SJSA1 (cell line): ENCODE measurements around the gene TIPARP. TPM values are rescaled to one million over a fixed set of nuclear protein-coding genes. Genes with fewer than 3 reads are reported as not detected.
"Not testable (repeated sequence)": the region's sequence is repeated elsewhere in the genome, so short reads cannot be mapped to it uniquely, and the experiment has no call there.

Experiments
- DNase-seq, 2 experiments: peaks; one replicate each; pipeline ENCODE4 v3.0.0-alpha.2; 2015 to 2020; ENCODE audit warnings: low spot score in 2 of 2, low read depth in 1 of 2
- H3K27ac ChIP-seq: fragments of 250-450 bp; sonication (Bioruptor Pico); 2 replicates; pipeline ENCODE4 v1.5.1; 2020; ENCODE audit warnings: mild to moderate bottlenecking, moderate library complexity
- H3K27me3 ChIP-seq: fragments of 250-450 bp; sonication (Bioruptor Pico); replicated peaks from 2 replicates; pipeline ENCODE4 v1.5.1; 2020; ENCODE audit warnings: mild to moderate bottlenecking, moderate library complexity
- H3K36me3 ChIP-seq: fragments of 250-450 bp; sonication (Bioruptor Pico); 2 replicates; pipeline ENCODE4 v1.5.1; 2020; ENCODE audit warnings: mild to moderate bottlenecking
- H3K4me1 ChIP-seq: fragments of 250-450 bp; sonication (Bioruptor Pico); replicated peaks from 2 replicates; pipeline ENCODE4 v1.6.1; 2021; ENCODE audit warnings: mild to moderate bottlenecking
- H3K4me3 ChIP-seq: fragments of 250-450 bp; sonication (Bioruptor Pico); 2 replicates; pipeline ENCODE4 v1.5.1; 2020; ENCODE audit warnings: mild to moderate bottlenecking
- H3K9me3 ChIP-seq: fragments of 250-450 bp; sonication (Bioruptor Pico); replicated peaks from 2 replicates; pipeline ENCODE4 v1.5.1; 2020; ENCODE audit warnings: mild to moderate bottlenecking
- total RNA-seq: library from RNA; depleted of rRNA; stranded (reverse); fragments of >200 nt; shearing (Covaris generic); gene quantifications from 2 replicates; pipeline ENCODE4 v1.2.3, GENCODE V29; 2014

The TIPARP gene
- total RNA-seq, 1 experiment from 2014 or later = 50.5 TPM

DNA sequence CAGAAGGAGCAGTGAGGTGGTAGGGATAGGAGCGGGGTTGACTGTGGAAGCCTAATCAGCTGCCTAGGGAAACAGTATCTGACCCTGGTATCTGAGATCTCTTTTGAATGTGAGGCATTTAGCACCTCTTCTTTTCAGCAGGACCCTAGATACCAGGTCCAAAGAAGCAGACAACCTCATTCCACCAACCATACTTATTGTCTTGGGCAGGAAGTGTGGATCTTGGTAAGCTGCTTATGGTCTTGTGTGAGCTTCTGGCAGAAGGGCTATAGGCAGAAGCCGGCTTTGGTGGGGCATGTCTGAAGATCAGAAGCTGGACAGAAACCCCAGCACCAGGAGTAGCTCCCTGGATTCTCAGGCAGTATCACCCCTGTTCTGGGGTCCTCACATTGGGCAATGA is 65.6 kb downstream of the TIPARP start:
- no peak for DNase-seq
- no peaks in the 10 kb centered on the region for H3K27me3 ChIP-seq

DNA sequence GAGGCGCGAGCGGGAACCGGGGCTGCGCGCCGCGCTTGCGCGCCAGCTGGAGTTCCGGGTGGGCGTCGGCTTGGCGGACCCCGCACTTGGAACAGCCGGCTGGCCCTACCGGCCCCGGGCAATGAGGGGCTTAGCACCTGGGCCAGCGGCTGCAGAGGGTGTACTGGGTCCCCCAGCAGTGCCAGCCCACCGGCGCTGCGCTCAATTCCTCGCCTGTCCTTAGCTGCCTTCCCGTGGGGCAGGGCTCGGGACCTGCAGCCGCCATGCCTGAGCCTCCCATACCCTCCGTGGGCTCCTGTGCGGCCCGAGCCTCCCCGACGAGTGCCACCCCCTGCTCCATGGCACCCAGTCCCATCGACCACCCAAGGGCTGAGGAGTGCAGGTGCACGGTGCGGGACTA is 66.2 kb downstream of the TIPARP start:
- not testable (repeated sequence) for H3K4me3 ChIP-seq, DNase-seq, H3K9me3 ChIP-seq, H3K36me3 ChIP-seq, H3K27me3 ChIP-seq, H3K4me1 ChIP-seq, H3K27ac ChIP-seq

More for the DNA sequence above, 65.6 kb downstream of the TIPARP start:
- no peak overlapping the region for H3K27ac ChIP-seq
- H3K36me3 ChIP-seq = no peaks in the 10 kb centered on the region
- no peaks in the 10 kb centered on the region; the same call in 1 of the 2 replicates for H3K4me1 ChIP-seq
- H3K4me3 ChIP-seq = no peak overlapping the region
- H3K9me3 ChIP-seq = no peaks in the 10 kb centered on the region

DNA sequence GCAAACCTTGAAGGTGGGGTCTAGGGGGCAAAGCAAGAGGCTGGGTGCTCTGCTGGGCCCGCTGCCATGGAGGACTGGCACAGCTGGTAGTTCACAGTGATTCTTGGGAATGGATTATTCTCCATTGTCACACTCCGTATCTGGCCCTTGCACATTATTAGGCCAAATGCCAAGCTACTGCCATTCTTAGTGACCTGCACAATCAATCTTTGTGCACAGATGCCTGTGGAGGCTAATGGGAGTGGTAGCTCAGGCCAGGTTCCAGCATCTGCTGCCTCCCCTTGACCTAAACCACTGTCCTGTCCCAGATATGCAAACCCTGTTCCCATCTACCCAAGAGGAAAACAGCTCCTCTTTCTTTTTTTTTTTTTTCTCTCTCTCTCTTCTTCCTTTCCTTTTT is 67.5 kb downstream of the TIPARP start:
- Histone ChIP-seq H3K9me3 (no peaks in the 10 kb centered on the region), H3K4me1 (no peaks in the 10 kb centered on the region), H3K27ac (no peak overlapping the region), H3K27me3 (no peaks in the 10 kb centered on the region), H3K36me3 (no peaks in the 10 kb centered on the region), H3K4me3 (no peak overlapping the region)
- DNase-seq = no peak

DNA sequence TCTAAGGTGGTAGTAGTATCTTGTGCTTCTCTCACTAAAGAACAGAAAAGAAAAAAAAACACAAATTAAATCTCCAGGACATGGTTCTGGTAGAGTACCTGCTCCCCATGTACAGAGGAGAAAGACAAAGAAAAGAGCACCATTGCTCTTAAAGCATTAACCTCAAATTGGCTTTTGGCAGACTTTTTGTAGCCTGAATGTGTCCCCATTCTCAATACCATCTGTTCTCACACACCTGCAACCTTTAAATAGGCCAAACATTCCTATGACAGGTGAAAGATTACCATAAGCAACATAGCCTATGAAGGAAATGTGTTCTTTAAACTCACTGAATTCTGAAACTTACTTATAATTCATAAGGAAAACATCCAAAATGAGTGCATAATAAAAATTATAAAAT is 68.0 kb downstream of the TIPARP start:
- no peak overlapping the region for H3K27ac ChIP-seq
- no peaks in the 10 kb centered on the region for H3K4me1 ChIP-seq
- DNase-seq = no peak
- H3K36me3 ChIP-seq = no peaks in the 10 kb centered on the region
- no peaks in the 10 kb centered on the region for H3K9me3 ChIP-seq
- no peaks in the 10 kb centered on the region for H3K27me3 ChIP-seq
- no peak overlapping the region for H3K4me3 ChIP-seq

DNA sequence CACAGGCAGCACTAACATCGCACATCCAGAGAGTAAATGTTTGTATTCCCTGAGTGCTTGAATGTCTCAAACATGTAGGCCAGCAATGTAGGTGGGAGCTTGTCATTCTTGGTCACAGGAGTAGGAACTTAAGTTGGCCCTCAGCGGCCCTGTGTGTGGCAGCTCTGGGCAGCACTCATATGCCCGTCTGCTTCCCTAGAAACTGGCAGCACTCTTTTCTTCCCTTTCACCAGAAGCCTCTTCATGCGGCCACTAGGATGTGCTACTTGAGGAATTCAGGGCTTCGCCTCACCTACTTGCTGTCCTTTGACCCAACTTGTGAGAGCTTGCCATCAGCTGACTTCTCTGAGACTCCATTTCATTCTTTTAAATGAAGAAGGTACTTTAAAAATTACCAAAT is 69.5 kb downstream of the TIPARP start:
- H3K4me1 ChIP-seq = no peaks in the 10 kb centered on the region; the same call in 1 of the 2 replicates
- no peak overlapping the region for H3K4me3 ChIP-seq
- no peaks in the 10 kb centered on the region for H3K36me3 ChIP-seq
- no peak for DNase-seq
- no peaks in the 10 kb centered on the region for H3K9me3 ChIP-seq
- no peaks in the 10 kb centered on the region for H3K27me3 ChIP-seq
- no peak overlapping the region for H3K27ac ChIP-seq

DNA sequence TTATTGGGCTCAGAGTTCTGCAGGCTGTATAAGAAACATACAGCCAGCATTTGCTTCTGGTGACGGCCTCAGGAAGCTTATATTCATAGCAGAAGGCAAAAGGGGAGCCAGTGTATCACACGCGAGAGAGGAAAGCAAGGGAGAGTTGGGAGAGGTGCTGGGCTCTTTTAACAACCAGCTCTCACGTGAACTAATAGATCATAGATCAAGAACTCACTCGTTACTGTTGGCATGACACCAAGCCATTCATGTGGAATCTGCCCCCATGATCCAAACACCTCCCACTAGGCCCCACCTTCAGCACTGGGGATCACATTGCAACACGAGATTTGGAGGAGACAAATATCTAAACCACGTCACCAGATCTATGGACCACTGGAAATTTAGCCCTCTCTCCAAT is 70.2 kb downstream of the TIPARP start:
- no peak overlapping the region for H3K27ac ChIP-seq
- no peak overlapping the region for H3K4me3 ChIP-seq
- no peaks in the 10 kb centered on the region for H3K27me3 ChIP-seq
- no peak for DNase-seq
- no peaks in the 10 kb centered on the region for H3K36me3 ChIP-seq
- H3K9me3 ChIP-seq = no peaks in the 10 kb centered on the region
- H3K4me1 ChIP-seq = peaks cover 7% of the 10 kb centered on the region

DNA sequence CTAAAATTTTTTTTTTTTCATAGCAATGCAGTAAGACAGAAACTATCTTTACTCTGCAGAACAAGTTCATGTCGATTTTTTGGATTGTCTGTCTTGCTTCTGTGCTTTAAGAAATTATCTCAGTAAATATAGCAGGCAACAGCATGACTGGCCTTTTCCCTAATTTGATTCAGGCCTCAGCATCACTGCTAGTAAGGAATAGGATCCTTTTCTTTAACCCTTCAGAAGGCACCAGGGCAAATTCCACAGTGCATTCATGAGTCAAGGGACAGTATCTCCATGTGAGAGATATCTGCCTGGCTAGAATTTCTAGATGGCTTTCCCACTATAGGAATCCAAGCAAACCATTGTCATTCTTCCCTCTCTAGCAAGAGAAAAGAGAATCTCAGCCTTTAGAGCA is 71.4 kb downstream of the TIPARP start:
- Histone ChIP-seq H3K4me3 (no peak overlapping the region), H3K4me1 (peaks cover 19% of the 10 kb centered on the region), H3K27ac (no peak overlapping the region), H3K27me3 (no peaks in the 10 kb centered on the region), H3K36me3 (no peaks in the 10 kb centered on the region), H3K9me3 (no peaks in the 10 kb centered on the region)
- no peak for DNase-seq

DNA sequence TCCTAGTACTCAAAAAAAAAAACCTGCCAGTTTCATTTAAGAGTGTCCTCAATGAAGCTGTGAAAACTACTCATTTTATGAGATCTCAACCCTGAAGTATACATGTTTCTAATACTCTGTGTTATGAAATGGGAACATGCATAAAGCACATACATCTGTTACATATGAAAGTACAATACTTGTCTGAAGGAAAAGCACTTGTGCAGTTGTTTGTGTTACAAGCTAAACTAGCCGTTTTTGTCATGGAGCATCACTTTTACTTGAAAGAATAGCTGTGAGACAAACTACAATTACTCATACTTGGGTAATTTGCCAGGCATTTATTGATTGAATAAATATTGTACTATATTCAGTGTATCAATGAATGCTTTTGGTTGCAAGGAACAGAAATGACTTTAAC is 72.7 kb downstream of the TIPARP start:
- Histone ChIP-seq H3K4me3 (no peak overlapping the region), H3K36me3 (no peaks in the 10 kb centered on the region), H3K27me3 (no peaks in the 10 kb centered on the region), H3K27ac (no peak overlapping the region), H3K4me1 (peaks cover 31% of the 10 kb centered on the region), H3K9me3 (no peaks in the 10 kb centered on the region)
- DNase-seq = no peak

DNA sequence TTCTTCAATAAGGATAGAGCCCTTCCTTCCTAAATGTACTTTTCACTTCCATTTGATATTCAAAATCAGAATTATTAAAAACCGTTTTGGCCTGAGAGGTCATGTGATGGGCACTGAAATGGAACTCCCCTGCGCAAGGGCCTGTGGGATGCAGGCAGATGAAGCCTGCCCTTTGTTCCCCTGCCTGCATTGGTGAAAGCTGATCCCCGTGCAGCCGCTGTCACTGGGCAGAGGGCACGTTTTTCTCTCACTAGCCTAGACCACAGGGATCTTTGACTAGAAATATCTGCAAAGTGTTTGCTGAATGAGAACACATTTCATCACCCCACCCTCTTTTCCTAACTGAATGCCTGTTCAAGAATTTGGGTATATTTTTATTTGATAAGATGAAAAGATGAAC is 74.9 kb downstream of the TIPARP start:
- no peaks in the 10 kb centered on the region for H3K27me3 ChIP-seq
- peak overlapping the region; percentile 95 for H3K27ac ChIP-seq
- no peaks in the 10 kb centered on the region for H3K9me3 ChIP-seq
- H3K4me1 ChIP-seq = peaks cover 39% of the 10 kb centered on the region
- no peak overlapping the region for H3K4me3 ChIP-seq
- DNase-seq = no peak
- no peaks in the 10 kb centered on the region for H3K36me3 ChIP-seq

DNA sequence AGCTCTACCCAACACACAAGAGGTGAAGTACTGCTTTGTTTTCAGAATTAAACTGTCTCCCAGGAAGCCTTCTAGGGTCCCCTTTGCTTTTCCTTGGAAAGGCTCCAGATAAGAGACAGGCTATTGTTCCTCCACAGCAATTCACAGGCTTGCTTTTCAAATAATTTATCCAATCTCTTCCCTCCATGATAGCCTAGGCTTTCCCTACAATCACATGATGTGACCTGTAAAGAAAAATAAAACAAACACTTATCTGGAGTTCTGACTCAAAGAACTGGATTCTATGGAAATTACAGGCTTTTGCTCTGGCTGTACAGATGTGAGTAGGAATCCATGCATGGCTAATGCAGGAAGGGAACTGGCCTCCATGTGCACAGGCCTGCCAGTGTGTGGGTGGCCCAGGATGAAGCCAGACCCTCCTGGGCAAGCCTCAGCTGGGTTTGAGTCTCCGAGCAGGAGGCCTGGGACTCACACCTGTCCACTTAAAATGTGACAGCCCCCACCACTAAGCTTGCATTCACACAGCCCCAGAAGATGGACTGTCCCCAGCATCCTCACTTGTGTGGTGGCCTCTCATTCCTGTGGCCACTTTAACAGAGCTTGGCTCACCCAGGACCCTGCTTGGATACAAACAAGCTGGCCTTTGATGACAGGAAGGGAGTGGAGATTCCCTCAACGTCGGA is 75.9 kb downstream of the TIPARP start:
- no peaks in the 10 kb centered on the region for H3K9me3 ChIP-seq
- no peak overlapping the region for H3K4me3 ChIP-seq
- peak; percentile 78 to 90 for DNase-seq
- no peaks in the 10 kb centered on the region for H3K36me3 ChIP-seq
- peak overlapping the region; percentile 95 for H3K27ac ChIP-seq
- H3K27me3 ChIP-seq = no peaks in the 10 kb centered on the region
- peaks cover 39% of the 10 kb centered on the region for H3K4me1 ChIP-seq

DNA sequence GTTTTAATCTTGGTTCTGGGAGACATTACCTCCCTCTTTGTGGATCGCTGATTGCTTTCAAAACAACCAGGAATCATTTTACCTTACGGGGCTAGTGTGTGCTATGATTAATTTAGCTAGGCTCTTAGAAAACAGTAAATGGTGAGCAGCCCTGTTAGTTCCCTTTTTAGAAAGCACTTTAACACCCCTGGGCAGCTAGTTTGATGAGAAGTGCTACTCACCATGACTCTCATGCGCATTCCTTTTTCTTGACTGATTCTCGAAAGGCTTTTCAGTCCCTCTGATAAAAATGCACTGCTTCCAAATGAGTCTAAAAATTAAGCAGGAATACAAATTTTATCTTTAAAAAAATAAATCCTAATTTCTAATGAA is 76.5 kb downstream of the TIPARP start:
- peak overlapping the region; percentile 3 for H3K4me3 ChIP-seq
- DNase-seq = no peak
- peak overlapping the region; percentile 95 for H3K27ac ChIP-seq

DNA sequence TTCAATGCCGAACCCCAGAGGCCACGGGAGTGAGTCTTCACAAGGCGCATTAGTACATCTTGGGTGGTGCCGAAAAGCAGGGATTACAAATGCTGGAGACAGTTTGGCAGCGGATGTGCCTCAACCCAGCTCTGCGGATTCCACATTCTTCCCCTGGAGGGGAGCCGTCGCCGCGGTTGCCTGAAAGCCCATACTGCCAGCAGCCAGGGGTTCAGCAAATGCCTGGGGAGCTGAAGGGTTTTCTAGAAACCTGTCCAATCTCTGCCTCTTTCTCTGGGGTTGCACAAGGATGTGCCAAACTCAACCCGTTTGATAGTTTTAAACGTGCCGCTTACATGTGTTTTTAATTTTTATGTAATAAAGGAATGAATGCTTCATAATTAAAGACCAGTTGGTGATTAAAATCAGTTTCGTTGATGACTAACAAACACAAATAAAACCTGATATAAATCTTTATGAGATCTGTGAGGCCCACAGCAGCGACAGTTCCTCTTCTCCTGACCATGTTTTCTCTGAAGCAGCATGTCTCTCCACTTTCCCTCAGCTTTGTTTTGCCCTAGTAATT is 77.2 kb downstream of the TIPARP start:
- Histone ChIP-seq H3K27ac (peak overlapping the region; percentile 95), H3K27me3 (no peaks in the 10 kb centered on the region), H3K36me3 (no peaks in the 10 kb centered on the region), H3K9me3 (no peaks in the 10 kb centered on the region), H3K4me3 (peak overlapping the region; percentile 3), H3K4me1 (peaks cover 39% of the 10 kb centered on the region)
- DNase-seq = peak; percentile 88 to 92

More for the DNA sequence above, 76.5 kb downstream of the TIPARP start:
- H3K4me1 ChIP-seq = peaks cover 39% of the 10 kb centered on the region
- H3K9me3 ChIP-seq = no peaks in the 10 kb centered on the region
- H3K27me3 ChIP-seq = no peaks in the 10 kb centered on the region
- H3K36me3 ChIP-seq = no peaks in the 10 kb centered on the region
